Activated naive CD8-positive, alpha-beta T cell treated with anti-CD3 and anti-CD28 coated beads, Interleukin-2, amount 50 U/mL, for 16 hours (primary cell): ENCODE data around the gene GNAZ.

Experiments used
- DNase-seq: peaks from one replicate; pipeline ENCODE4 v3.0.0-alpha.2; 2020; ENCODE audit warnings: low read depth, low spot score

The GNAZ gene

GRCh38 chr22:23155143-23155542 lies 84.8 kb downstream of the GNAZ start:
- DNase-seq: no peak

- no peak for DNase-seq
Measured at GRCh38 chr22:23155831-23156230, 85.5 kb downstream of the GNAZ start.

DNA sequence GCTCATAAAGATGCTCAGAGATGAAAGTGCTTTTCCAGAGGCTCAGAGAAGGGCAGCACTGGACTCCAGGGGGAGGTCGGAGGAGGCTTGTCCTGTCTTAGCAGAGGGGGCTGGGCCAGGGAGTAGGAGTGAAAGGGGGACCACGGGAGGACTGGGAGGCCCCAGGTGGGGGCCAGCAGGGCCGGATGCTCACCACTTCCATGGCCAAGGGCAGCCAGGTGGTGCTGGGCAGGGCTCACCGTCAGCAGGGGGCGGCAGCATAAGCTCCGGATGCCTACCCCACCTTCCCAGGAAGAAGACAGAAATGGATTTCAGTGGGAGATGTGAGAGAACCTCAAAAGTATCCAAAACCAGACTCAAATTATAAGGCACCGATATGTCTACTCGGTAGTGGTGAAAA lies 86.0 kb downstream of the GNAZ start:
- no peak for DNase-seq

GRCh38 chr22:23157560-23158515 lies 87.5 kb downstream of the GNAZ start:
- DNase-seq: no peak

DNA sequence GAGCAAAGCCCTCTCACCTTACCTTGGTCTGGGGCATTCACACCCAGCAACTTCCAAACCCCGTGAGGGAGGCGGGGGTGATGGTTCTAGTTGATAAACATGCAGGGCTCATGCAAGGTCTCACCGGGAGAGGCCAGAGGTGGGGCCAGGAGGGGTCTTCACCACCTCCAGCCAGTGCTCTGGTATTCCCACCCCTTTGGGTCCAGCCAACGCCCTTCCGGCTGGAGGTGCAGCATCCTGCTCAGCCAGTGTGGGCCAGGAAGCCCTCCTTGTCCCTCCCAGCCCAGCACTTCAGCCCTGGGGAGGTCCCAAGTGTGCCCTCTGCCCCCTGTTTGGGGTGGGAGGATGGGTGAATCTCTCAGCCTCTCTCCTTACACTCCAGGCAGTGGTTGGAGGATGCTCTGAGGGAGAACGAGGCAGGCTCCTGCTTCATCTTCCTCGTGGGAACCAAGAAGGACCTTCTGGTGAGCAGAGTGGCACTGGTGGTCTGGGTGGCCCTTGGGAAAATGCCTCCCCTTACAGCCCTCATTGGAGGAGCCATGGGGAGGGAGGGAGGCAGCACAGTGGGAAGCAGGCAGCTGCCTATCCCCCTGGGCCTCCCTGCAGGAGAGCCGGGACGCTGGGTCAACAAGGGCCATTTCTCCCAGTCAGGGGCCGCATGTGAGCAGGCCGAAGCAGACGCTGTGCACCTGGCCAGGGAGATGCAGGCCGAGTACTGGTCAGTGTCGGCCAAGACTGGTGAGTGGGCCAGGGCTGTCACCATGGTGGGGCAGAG lies 88.4 kb downstream of the GNAZ start:
- no peak for DNase-seq

- no peak for DNase-seq
Measured at GRCh38 chr22:23159291-23159630, 88.9 kb downstream of the GNAZ start.

GRCh38 chr22:23161029-23161428 lies 90.7 kb downstream of the GNAZ start:
- DNase-seq: no peak

GRCh38 chr22:23161574-23161973 lies 91.3 kb downstream of the GNAZ start:
- no peak for DNase-seq

- no peak for DNase-seq
Measured at GRCh38 chr22:23163665-23164064, 93.3 kb downstream of the GNAZ start.

DNA sequence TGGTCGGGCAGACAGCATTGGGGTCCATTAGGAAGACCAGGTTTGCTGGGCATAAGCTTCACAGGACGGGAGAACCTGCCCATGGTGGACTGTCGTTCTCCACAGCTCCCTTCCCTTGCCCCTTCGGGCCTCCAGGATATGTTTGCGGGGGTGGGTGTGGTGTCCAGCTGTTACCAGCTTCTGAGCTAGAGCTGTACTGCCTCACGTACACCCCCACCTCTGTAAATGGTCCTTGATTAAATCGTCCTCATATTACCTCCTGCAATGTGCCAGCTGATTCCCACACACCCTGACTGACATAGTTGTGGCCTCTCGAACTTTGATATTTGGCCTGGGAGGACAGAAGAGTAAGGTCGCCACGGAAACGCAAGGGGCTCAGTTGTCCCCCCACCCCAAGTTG lies 93.8 kb downstream of the GNAZ start:
- no peak for DNase-seq

DNA sequence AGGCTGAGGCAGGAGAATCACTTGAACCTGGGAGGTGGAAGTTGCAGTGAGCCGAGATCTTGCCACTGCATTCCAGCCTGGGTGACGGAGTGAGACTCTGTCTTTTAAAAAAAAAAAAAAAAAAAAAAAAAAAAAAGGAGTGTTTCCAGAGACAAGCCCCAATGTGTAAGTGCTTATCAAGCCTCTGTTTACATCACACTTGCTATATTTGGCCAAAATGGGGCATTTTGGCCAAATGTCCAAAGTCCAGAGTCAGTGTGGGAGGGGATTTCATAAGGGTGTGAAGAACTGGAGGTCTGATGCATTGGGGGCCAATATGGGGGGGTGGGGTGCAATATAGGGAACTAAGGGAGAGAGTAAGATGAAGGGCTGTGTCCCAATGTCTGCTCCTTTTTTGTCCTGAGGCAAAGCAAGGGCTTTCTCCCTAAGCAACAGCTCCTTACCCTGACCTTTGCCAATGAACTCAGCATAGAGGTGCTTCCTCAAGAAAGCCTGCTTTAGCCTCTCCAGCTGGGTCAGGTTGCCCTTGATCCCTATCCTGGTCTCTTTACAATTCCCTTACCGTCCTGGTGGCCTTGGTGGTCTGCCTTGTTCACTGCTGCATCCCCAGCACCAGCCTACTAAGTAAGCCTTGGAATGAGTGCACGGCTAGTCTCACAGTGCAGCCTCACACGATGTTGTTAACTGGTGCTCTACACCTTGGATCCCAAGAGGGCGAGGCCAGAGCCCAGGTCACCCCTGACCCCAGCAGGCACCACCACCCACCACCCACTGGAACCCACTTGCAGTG lies 95.9 kb downstream of the GNAZ start:
- DNase-seq: no peak

GRCh38 chr22:23166841-23167616 lies 96.7 kb downstream of the GNAZ start:
- DNase-seq: no peak

DNA sequence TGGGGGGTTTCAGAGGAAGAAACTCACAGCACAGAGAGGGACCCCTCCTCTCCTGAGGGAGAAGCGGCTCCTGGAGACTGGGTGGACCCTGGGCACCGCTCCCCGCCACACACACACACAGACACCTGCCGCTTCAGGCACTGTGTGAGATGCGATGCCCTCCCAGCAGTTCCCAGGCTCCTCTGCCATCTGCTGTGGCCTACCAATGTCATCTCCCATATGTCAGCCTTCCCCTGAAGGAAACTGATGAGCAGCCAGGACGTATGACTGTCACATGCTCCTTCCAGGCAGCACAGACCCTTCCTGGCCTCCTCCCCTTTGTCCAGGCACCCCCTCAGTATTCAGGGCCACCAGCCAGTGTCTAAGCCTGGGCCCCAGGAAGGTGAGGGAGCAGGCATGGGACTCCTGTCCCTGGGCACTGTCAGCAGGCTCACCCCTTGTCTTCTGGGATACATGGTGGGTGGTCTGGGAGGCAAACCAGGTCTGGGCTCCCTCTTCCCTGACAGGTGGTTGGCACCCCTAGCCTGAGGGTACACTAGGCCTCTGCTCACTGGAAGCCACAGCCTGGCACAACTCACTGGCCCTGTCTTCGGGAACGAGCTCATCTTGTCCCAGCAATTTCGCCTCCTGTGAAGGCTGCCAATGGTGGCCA lies 98.2 kb downstream of the GNAZ start:
- DNase-seq: no peak

- DNase-seq: no peak
Measured at GRCh38 chr22:23169043-23169406, 98.7 kb downstream of the GNAZ start.
